H1 (cell line): ENCODE results near the gene PAK5.

ENCODE experiments used
- CTCF ChIP-seq, 3 experiments: IDR thresholded peaks; 1 replicate in 2 of 3; 2 replicates in 1 of 3; pipeline versions ENCODE4 v1.5.1 to v1.6.1; 2011; ENCODE audit warnings: low read length in 3 of 3, mild to moderate bottlenecking in 3 of 3, inconsistent platforms in 2 of 3, low read depth in 1 of 3, moderate library complexity in 1 of 3; ENCODE audit not compliant: insufficient read depth in 1 of 3; ENCODE audit errors: control extremely low read depth in 1 of 3
- FOSL1 ChIP-seq: IDR thresholded peaks from 2 replicates; pipeline ENCODE4 v1.6.1; 2011; ENCODE audit warnings: mild to moderate bottlenecking, low read depth, low read length, moderate library complexity; ENCODE audit not compliant: insufficient read depth
- GTF2F1 ChIP-seq: IDR thresholded peaks from 2 replicates; pipeline ENCODE4 v1.6.1; 2012; ENCODE audit warnings: low read depth, low read length, improper control_type of control experiment, borderline replicate concordance
- HDAC2 ChIP-seq, 2 experiments: fragments of 300-600 bp in 1 of 2; sonication (generic) in 1 of 2; IDR thresholded peaks; 2 replicates each; pipeline ENCODE4 v1.6.1; 2011 to 2012; ENCODE audit warnings: low read depth in 2 of 2, low read length in 2 of 2, mild to moderate bottlenecking in 2 of 2, moderate library complexity in 2 of 2, borderline replicate concordance in 1 of 2, inconsistent platforms in 1 of 2
- JUND ChIP-seq: IDR thresholded peaks from 2 replicates; pipeline ENCODE4 v1.6.1; 2011; ENCODE audit warnings: mild to moderate bottlenecking, improper control_type of control experiment, low read length
- POLR2A ChIP-seq, 2 experiments: IDR thresholded peaks; 1 replicate in 1 of 2; 2 replicates in 1 of 2; pipeline ENCODE4 v1.6.1; 2011; ENCODE audit warnings: low read depth in 2 of 2, low read length in 2 of 2, mild to moderate bottlenecking in 2 of 2; ENCODE audit errors: control extremely low read depth in 1 of 2
- SP1 ChIP-seq: IDR thresholded peaks from 2 replicates; pipeline ENCODE4 v1.6.1; 2011; ENCODE audit warnings: low read depth, low read length
- TAF7 ChIP-seq: optimal IDR thresholded peaks from 2 replicates; pipeline ENCODE3; 2011; ENCODE audit warnings: low read depth, mild to moderate bottlenecking, inconsistent platforms, low read length, moderate library complexity, borderline replicate concordance
- TCF12 ChIP-seq: IDR thresholded peaks from 2 replicates; pipeline ENCODE4 v1.6.1; 2011; ENCODE audit warnings: low read depth, mild to moderate bottlenecking, low read length
- TEAD4 ChIP-seq: IDR thresholded peaks from 2 replicates; pipeline ENCODE4 v1.6.1; 2012; ENCODE audit warnings: low read depth, low read length, inconsistent platforms, mixed read lengths

DNA sequence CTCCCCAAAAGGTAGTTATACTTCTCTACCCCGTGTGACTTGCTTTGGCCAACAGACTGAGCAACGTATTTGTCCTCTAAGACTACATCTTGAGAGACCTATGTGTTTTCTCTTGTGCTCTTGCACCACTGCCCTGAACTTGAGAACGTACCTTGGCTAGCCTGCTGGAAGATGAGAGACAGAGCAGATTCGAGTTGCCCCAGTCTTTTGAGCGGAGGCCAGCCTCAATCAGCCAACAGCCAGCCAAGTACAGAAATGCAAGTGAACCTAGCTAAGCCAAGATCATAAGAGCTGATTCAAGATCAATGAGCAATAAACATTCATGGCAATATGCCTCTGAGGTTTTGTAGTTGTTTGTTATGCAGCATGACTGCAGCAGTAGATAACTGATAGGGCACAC lies 98.4 kb downstream of the PAK5 start:
- TF ChIP-seq CTCF (IDR thresholded peaks at IDR 0.05; ENCODE audit: control extremely low read depth in 1 of 3, insufficient read depth in 1 of 3, low read depth in 1 of 3, low read length in 3 of 3): no peak
- no peak for TF ChIP-seq GTF2F1
- TF ChIP-seq JUND: no peak
- TF ChIP-seq TEAD4: no peak
- TF ChIP-seq TAF7: no peak
- no peak for TF ChIP-seq POLR2A (IDR thresholded peaks at IDR 0.05; ENCODE audit: control extremely low read depth in 1 of 2, low read depth in 2 of 2, low read length in 2 of 2)
- no peak for TF ChIP-seq HDAC2 (IDR thresholded peaks at IDR 0.05; ENCODE audit: borderline replicate concordance in 1 of 2, low read depth in 2 of 2, low read length in 2 of 2)
- no peak for TF ChIP-seq FOSL1
- no peak for TF ChIP-seq TCF12
- TF ChIP-seq SP1: no peak
